NB4 (cell line): ENCODE measurements around the gene AWAT2.

Experiments used
- CTCF ChIP-seq: IDR thresholded peaks from one replicate; pipeline ENCODE4 v1.5.1; 2012; ENCODE audit warnings: low read depth, low read length
- POLR2A ChIP-seq: IDR thresholded peaks from 2 replicates; pipeline ENCODE4 v1.6.1; 2011; ENCODE audit warnings: mild to moderate bottlenecking; ENCODE audit not compliant: insufficient read length; ENCODE audit errors: extremely low read depth
- TF ChIP-seq, protein P1 (sequence below): IDR thresholded peaks from 2 replicates; pipeline ENCODE4 v1.6.1; 2011; ENCODE audit warnings: low read depth, low read length

GRCh38 chrX:70046978-70047377 lies 2.8 kb downstream of the AWAT2 start:
- TF ChIP-seq CTCF (no peak), POLR2A (no peak)
- TF ChIP-seq, protein P1, sequence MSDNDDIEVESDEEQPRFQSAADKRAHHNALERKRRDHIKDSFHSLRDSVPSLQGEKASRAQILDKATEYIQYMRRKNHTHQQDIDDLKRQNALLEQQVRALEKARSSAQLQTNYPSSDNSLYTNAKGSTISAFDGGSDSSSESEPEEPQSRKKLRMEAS = no peak
